HG02852 (cell line): Measurements from ENCODE around the gene TIMM23.
"Not testable (repeated sequence)": the region's sequence is repeated elsewhere in the genome, so short reads cannot be mapped to it uniquely, and the experiment has no call there.

Source experiments
- ATAC-seq: cut with Tn5 transposase; IDR thresholded peaks from one replicate; pipeline ENCODE4 v1.9.1; 2021; ENCODE audit warnings: mild to moderate bottlenecking, moderate library complexity; ENCODE audit not compliant: unreplicated experiment

Gene TIMM23, protein sequence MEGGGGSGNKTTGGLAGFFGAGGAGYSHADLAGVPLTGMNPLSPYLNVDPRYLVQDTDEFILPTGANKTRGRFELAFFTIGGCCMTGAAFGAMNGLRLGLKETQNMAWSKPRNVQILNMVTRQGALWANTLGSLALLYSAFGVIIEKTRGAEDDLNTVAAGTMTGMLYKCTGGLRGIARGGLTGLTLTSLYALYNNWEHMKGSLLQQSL

DNA sequence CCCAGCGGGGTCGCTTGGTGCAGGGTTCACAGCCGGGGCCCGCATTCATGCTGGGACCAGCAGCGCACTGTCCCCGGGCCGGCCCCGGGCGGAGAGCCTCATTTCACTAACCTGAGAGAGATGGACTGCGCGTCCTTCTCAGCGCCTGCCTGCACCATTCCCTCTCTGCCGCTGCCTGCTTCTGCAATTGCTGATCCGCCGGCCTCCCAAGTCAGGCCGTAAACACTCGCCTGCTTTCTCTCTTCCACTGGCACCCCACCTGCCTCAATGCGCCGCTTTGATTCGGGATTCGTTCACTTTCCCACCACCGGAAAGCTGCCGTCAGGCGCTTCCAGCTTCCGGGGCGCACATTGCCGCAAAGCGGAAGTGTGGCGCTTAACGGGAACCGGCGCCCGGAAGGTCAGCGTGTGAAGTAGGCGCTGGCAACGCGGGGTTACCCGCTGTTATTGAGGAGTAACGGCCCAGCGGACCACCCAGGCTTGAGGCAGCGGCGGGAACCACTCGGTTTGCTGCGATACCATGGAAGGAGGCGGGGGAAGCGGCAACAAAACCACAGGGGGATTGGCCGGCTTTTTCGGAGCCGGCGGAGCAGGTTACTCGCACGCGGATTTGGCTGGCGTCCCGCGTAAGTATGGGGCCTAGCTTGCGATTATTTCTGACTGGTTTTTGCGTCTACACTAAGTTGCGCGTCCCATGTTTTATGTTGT is at the start of gene TIMM23:
TIMM23 (plus strand) TSS at position 384 of the 707 bp plus-strand sequence; CDS start at position 520, 136 bp downstream.
- peak; percentile 61 for ATAC-seq

DNA sequence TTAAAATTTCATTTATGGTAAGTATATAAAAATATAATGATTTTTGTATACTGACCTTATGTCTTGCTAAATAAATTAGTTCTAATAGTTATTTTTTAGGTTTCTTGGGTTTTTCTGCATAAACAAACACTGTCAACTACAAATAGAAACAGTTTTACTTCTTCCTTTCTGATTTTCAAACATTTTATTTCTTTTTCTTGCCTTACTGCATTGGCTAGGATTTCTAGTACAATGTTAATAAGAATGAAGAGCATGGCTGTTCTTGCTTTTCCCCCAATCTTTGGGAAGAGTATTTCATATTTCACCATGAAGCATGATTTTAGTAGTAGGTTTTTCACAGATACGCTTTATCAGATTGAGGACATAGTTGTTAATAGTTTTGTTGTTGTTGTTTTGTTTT is 45.5 kb upstream of the TIMM23 start:
- ATAC-seq = not testable (repeated sequence)

DNA sequence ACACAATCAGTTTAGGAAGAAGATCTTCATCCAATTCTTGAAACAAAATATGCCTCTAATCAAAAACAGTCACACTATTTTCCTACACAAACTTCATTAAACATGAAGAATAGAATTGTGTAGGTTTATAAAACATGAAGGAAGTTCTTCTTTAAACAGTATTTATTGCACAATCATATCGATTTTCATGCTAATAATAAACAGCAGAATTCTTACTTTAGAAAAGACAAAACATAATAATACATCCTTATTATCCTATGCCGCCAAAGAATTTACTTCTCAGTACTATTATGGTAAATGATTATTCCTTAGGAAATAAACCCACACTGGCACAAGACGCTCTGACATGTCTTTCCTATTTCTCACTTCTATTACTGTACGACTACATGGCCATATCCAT is 41.0 kb upstream of the TIMM23 start:
- ATAC-seq = not testable (repeated sequence)

DNA sequence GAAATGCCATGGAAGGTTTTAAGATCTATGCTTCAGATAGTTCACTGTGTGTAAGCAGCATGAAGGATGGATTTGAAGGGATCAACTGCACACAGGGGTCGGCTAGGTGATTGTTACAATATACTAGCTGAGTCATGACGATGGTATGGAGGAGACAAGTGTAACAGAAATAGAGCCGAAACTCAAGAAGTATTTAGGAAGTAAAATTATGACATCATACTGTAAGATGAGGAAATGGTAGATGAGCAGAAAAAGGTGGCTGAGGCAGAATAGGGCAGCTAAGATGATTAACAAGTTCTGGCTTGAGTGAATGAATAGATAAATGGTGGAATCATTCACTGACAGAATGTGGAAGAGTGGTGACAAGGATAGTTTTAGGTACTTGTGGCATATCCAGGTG is 37.5 kb upstream of the TIMM23 start:
- not testable (repeated sequence) for ATAC-seq

DNA sequence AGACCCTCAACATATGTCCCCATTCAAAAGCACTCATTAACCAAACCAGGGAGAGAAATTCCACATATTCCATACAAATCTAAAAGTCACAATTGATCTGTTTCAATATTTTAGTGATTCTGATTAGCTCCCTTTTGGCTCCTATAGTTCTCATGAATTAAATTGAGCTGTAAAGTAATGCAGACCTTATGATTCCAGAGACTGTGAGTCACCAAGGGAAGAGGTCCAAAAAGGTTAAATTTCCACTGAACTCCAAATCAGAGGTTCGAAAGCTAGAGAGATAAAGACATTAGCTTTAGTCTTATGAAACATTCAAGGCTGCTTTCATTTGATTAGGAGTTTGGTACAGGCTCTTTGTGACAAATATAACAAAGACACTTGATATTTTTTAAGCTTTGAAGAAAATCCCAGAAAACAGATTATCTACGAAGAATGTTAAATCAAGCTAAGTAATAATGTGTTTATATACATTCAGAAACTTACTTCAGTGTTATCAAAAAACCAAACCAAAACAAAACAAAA is 33.1 kb upstream of the TIMM23 start:
- not testable (repeated sequence) for ATAC-seq

DNA sequence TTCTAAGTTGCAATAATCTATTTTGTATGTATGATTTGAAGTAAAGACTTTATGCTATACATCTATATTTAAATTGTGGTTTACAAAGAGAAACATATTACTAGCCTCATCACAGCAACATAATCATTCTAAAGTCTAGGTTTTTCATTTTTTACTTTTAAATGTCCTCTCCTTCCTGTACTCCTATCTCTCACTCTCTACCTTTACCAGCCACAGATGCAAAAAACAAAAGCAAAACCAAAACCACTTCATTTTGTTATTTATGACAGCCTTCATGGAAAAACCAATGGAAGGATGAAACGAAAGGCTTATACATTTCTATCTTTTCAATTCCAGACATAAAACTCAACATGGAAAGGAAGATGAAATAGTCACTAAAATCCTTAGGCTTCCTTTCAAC is 31.1 kb upstream of the TIMM23 start:
- ATAC-seq = not testable (repeated sequence)

DNA sequence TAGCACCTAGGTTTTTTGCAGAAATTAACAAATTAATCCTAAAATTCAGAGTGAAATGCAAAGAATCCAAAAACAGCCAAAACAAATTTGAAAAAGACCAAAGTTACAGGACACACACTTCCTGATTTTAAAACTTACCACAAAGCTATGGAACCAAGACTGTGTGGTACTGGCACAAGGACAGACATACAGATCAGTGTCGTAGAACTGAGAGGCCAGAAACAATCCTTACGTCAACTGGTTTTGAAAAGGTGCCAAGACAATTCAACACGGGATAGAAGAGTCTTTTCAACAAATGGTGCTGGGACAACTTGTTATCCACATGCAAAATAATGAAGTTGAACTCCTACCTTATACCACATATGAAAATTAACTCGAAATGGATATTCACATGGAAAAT is 26.8 kb upstream of the TIMM23 start:
- not testable (repeated sequence) for ATAC-seq

DNA sequence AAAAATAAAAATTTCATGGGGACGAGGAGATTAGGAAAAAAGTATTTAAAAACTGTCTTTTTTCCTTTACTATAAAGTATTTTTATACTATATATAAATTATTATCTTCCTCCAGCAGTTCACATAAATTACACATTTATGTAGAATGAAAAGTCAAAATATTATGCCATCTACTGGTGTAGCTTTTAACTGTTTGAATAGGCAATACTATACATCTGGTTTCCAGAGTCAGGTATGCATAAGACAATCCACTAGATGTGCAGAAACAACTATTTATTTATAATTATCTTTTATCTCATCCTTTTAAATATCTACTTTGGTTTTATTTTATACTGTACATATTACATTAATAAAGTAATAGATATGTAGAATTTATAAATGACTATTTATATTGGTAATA is 24.9 kb upstream of the TIMM23 start:
- ATAC-seq = not testable (repeated sequence)

DNA sequence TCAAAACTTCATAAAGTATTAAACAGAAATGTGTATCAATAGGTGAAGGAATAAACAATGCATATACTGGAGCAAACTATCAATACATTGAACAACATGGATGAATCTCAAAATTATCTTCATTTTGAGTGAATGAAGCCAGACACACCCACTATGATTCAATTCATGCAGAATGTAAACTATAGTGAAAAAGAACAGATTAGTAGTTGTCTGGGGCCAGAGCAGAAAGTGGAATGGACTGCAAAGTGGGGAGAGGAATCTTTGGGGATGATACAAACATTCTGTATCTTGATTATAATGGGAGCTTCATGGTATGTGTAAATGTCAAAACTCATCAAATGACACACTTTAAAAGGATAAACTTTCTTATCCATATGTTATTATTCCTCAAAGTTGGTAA is 23.5 kb upstream of the TIMM23 start:
- ATAC-seq = not testable (repeated sequence)

DNA sequence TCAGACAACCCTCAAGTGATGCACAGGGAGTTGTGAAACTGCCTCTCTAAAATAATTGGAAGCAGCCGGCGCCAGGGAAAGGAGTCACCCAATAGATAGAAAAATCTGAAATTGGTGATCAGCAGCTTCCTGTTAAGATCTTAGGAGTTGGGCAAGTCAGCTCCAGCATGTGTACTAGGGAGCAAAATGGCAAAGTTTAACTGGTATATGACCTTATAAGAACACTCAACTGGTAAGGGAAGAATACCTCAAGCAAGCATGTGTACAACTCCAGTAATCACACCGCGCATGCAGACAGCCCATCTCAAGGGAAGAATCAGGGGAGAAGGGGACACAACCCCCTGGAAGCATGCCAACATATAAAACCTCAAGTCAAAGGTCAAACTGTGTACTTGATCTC is 17.9 kb upstream of the TIMM23 start:
- not testable (repeated sequence) for ATAC-seq

DNA sequence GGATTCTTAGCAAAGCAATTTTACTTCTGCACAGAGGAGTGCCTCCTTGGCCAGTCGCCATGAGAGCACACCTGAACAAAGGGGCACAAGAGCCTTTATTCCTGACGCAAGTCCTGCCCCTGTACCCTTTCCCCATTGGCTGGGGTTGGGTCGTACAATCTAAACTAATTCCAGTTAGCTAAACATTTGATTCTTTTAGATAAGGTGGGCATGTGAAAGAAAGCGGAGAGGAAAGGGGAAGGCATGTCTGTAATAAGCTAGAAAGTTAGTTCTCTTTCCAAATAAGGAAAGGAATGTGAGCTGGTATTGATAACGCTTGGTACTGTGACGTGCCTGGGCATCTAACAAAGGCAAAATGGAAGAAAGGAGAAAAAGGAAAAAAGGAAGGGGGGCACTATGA is 15.7 kb upstream of the TIMM23 start:
- ATAC-seq = not testable (repeated sequence)

DNA sequence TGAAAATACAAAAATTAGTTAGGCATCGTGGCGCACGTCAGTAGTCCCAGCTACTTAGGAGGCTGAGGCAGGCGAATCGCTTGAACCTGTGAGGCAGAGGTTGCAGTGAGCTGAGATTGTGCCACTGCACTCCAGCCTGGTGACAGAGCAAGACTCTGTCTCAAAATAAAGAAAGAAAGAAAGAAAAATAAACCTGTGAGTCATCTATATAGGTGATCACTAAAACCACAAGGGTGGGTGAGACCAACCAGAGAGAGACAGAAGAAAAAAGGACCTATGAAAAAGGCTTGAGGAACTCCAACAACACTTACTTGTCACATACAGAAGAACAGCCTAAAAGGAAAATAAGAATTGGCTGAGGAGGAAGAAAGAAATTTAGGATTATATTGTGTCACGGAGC is 14.4 kb upstream of the TIMM23 start:
- not testable (repeated sequence) for ATAC-seq

DNA sequence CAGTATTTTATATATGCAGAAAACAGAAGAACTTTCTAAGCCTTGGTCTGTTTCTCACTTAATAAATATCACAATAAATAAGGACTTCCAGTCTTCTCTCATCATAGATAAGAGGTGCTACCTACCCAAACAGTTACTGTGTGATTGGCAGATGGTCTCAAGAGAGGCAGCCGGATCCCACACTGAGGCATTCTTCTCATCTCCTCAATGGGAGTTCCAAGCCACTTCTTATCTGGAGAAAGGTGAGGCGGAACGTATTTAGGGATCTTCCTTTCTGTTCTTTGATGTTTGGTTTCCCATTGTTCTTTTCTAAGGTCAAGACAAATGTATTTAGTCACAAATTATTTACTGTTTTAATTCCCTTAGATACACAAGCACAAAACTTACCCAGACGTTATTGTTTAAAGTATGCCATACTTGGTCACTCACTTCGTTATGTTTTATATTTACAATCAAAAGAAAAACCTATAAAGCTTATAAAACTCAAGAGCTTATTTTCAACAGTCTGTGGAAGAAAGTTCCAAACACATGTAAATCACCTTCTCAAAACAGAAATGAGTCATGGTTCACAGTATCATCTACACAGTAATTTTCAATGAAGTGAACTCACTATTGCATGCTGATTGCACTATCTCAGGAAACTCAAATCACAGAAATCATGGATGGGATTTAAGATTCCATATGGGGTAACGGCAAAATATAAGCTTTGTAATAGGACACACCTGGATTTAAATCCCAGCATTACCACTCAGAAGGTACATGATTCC is 9.4 kb upstream of the TIMM23 start:
- ATAC-seq = not testable (repeated sequence)

DNA sequence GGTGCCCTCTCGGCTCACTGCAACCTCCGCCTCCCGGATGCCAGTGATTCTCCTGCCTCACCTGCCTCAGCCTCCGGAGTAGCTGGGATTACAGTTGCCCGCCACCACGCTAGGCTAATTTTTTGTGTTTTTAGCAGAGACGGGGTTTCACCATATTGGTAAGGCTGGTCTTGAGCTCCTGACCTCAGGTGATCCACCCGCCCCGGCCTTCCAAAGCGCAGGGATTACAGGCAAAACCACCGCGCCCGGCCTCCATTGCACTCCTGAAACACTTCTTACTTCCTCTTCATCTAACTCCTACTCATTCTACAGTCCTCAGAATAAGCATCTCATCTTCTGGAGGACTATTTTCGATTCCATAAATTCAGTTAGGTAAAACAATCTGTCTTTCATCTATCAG is 1.3 kb upstream of the TIMM23 start:
- not testable (repeated sequence) for ATAC-seq

DNA sequence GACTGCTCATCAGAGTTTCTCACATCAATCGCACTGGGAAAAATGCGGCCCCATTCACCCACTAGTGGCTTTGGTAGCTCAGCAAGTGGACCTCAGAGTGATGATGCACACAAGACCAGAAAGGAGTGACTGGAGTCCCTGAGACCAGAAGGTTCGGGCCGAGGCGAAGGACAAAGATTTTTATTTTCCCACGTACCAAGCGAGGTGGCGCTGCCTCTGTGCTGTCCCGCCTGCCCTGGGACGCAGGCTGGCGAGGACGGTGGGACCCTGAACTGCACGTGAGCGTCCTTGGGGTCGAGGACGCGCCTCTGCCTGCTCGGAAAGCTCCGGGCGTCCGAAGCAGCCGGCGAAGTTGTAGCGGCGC is 565 bp upstream of the TIMM23 start:
- peak; percentile 54 for ATAC-seq

DNA sequence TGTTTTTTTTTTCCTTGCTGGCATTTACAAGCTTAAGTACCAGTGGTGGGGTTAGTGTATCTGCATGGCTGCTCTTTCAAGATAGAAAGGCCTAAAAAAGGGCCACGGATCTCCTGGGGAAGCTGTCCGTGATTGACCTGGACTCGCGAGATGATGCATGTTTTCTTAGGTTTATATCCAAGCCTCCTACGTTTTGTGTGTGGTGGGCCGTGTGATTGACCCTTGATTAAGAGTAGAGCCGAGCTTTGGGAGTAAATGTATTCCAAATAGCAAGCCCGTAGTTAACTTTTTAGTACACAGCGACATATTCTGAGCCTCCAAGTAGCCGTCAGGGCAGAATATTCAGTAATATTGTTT is 502 bp downstream of the TIMM23 start:
- peak; percentile 3 for ATAC-seq

DNA sequence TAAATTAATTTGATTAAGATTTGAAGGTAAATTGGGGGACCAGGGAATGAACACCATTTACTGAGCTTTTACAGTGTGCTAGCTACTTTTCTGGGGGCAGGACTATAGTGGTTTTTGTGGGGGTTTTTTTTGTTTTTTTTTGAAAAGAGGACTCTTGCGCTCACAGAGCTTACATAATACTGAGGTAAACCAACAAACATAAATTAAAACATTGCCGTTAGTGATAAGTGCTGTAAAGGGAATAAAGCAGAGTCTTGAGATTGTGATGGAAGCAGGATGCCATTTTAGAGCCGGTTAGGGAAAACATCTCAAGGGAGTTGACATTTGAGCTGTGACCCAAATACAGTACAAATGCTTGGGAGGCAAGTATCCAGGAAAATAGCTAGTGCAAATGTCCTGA is 1.8 kb downstream of the TIMM23 start:
- not testable (repeated sequence) for ATAC-seq

DNA sequence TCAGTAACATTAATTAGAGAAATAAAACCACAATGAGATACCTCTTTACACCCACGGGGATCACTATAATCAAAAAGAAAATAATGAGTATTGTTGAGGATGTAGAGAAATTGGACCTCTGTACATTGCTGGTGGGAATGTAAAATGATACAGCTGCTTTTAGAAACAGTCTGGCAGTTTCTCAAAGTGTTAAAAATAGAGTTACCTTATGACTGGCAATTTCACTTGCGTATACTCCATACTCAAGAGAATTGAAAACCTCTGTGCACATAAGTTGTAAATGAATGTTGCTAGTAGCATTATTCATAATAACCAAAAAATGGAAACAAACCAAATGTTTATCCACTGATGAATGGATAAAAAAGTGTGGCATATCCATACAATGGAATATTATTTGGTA is 6.3 kb downstream of the TIMM23 start:
- peak; percentile 84 for ATAC-seq

DNA sequence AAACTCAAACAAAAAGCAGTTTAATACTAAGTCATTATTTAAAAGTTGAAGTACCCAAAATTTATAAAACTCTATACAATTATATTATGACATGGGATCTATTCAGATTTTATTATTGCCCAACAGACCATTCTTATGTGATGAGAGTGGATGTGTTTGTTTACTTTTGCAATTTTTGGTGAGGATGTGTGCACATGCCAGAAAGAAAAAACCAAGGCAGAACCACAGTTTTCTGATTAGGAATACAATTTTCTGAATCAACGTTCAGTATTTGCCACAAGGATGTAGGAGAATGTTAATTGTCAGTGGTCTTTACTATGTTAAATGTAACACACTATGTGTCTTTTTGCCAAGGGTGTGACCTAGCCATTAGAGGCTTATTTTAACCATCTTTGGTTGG is 9.1 kb downstream of the TIMM23 start:
- not testable (repeated sequence) for ATAC-seq

DNA sequence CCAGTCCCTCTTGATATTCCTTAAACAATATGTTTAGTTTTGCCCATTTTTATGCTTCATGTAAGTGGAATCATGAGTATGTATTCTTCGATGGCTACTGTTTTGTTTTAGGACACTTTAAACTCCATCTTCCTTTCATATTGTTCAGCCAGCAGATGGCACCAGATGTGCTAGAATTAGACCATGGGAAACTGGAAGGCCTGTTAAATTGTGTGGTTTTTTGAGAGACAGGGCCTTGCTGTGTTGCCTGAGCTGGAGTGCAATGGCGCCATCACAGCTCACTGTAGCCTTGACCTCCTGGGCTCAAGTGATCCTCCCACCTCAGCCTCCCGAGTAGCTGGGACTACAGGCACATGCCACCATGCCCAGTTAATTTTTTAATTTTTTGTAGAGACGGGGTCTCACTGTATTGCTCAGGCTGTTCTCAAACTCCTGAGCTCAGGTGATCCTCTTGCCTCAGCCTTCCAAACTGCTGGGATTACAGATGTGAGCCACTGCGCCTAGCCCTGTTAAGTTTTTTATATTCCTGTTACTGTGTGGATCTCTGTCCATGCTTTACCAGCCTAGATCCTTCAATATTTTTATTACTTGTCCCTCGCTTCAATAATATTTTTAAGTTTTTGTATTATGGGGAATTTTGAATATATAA is 11.4 kb downstream of the TIMM23 start:
- ATAC-seq = not testable (repeated sequence)

DNA sequence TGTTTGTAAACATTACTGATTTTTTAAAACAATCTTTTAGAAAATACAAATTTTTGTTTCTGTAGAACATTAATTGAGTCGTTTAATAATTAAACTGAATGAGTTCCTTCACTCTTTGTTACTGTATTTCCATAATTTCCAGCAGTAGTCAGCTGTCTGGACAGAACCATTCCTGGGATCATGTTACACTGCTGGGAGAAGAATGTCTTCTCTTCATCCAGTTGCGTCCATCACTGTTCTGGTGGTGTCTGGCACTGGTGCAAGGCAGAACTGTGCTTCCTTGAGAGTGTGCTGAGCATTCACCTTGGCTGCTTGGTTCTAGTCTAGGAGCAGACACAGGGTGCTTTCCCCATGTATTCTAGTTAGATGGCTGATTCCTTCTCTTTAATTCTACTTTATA is 12.2 kb downstream of the TIMM23 start:
- ATAC-seq = not testable (repeated sequence)
